Measurements from ENCODE around the gene NKRF.

Gene NKRF

DNA sequence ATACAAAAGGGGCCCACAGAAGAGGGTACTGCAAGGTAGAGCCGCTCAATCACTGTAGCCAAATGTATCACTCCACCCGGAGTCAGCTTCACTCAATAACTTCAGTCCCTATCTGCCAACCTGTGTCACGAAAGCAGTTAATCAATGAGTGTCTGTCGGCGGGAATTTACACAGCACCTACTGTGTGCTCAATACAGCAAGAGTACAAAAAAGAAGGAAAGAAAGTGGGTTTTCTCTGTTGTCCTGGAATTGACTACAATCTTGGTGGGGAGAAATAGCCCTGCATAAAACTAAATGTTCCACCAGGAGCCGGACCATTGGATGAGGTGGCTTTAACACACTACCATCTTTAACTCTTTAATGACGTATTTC, 780 bp upstream of the NKRF start:
- TF ChIP-seq, protein P1, sequence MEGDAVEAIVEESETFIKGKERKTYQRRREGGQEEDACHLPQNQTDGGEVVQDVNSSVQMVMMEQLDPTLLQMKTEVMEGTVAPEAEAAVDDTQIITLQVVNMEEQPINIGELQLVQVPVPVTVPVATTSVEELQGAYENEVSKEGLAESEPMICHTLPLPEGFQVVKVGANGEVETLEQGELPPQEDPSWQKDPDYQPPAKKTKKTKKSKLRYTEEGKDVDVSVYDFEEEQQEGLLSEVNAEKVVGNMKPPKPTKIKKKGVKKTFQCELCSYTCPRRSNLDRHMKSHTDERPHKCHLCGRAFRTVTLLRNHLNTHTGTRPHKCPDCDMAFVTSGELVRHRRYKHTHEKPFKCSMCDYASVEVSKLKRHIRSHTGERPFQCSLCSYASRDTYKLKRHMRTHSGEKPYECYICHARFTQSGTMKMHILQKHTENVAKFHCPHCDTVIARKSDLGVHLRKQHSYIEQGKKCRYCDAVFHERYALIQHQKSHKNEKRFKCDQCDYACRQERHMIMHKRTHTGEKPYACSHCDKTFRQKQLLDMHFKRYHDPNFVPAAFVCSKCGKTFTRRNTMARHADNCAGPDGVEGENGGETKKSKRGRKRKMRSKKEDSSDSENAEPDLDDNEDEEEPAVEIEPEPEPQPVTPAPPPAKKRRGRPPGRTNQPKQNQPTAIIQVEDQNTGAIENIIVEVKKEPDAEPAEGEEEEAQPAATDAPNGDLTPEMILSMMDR (IDR thresholded peaks at IDR 0.05): no peak
- no peak for TF ChIP-seq ZFX (IDR thresholded peaks at IDR 0.05; ENCODE audit: borderline replicate concordance)
- H3K27ac ChIP-seq: peak overlapping the region; percentile 56

DNA sequence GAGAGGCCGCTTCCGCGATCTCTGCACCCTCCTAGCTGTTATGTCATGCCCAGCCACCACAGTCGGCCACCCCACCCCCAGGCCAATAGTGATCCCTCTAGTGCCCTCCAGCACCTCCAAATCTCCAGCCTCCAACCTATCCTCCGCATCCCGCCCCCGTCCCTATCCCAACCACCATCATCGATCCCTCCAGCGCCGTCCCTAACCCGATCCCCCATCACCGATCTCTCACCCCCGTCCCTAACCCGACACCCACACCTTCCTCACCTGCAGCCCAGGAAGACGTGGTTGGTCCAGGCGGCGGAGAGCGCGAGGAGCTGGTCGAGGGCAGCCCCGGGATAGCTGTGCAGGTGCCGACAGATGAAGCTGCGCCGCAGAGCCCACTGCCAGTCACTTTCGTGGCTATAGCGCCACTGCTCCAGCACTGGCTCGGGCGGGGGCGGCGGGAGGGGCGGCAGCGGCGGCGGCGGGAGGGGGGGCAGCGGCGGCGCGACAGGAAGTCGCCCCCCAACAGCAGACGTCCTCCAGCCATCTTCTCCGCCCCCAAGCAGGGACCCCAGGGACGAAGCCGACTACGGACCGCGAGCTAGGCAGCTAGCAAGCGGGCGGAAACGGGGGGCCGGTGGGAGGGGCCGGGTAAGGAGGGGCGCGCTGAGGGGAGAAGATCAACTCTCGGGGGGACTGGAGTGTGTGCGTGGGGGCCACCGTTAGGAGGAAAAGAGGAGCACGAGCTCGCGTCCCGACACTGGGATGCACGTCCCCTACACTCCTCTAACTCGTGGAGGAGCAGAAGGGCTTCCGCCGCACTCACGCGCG, 552 bp downstream of the NKRF start:
- no peak for TF ChIP-seq ZFX (IDR thresholded peaks at IDR 0.05; ENCODE audit: borderline replicate concordance)
- TF ChIP-seq, protein P1 (IDR thresholded peaks at IDR 0.05): 0 out of 2 replicates have a peak, but pooled peaks have one; percentile 6

DNA sequence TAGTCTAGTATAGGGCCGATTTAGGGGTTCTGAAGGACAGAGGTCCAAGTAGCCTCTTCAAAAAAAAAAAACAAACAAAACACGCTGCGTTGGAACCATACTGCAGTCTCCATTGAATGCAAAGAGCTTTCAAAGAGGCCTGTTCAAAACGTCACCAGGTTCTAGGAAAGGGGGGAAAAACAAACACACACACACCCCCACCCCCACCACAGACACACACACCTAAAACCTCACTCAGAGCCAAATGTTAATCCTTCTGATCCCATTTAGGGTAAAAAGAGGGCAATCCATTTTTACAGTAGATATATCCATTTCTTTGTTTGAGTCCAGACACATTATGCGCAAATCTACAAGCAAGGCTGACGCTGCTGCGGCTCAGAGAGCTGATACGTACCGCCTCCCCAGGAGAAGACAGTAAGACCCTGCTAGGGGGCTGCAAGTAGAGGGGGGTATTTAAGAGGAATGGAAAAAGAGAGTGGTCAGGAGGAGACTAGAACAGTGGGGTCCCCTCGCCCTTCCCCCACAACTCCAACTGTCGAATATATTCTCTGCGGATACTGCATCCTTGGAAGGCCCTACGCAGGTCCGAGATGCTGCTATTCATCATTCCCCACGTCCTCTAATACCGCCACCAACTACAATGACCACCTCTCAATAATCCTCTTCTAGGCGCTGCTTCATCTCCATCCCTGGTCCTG, 1.3 kb downstream of the NKRF start:
- TF ChIP-seq, protein P1 (IDR thresholded peaks at IDR 0.05): no peak
- no peak for TF ChIP-seq ZFX (IDR thresholded peaks at IDR 0.05; ENCODE audit: borderline replicate concordance)
- no peak overlapping the region for H3K27ac ChIP-seq

More for the DNA sequence above, 552 bp downstream of the NKRF start:
- peak overlapping the region; percentile 56 for H3K27ac ChIP-seq

DNA sequence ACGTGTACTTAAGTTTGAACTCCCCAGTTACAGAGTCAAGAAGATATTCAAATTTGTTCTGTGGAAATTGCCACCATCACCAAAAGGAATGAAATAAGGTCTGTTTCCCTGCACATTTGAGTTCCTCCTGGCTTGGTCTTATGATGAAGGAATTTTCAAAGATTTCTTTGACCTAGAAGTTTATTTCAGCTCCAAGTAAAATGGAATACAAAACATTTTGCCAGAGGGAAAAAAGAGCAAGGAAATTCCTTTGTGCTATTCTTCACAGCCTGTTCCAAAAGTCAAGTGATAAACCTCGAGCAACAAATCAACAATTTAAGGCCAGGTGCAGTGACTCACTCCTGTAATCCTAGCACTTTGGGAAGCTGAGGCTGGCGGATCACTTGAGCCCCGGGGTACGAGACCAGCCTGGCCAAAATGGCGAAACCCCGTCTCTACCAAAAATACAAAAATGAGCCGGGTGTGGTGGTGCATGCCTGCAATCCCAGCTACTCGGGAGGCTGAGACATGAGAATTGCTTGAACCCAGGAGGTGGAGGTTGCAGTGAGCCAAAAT, 3.4 kb downstream of the NKRF start:
- TF ChIP-seq, protein P1 (IDR thresholded peaks at IDR 0.05): no peak
- TF ChIP-seq ZFX (IDR thresholded peaks at IDR 0.05; ENCODE audit: borderline replicate concordance): no peak
- no peak overlapping the region for H3K27ac ChIP-seq

DNA sequence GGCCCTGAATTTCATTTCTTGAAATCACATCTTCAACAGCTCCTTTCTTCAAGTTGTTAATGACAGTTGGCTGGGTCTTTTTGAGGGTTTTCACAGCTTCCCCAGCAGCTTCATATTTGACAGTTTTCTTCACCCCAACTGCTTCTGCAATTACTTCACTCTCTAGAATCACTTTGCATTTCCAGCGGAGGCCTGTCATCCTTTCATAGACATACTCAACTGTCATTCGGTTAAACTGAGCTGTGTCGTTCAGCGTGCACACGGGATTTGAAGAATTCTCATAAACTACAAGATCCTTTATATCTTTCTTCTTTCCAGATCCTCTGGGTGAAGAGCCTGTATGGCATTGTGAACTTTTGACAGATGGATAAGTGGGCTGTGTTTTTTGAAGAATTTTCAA, 16.4 kb downstream of the NKRF start:
- no peak overlapping the region for H3K27ac ChIP-seq
- no peak for TF ChIP-seq ZFX (IDR thresholded peaks at IDR 0.05; ENCODE audit: borderline replicate concordance)
- TF ChIP-seq, protein P1 (IDR thresholded peaks at IDR 0.05): no peak

DNA sequence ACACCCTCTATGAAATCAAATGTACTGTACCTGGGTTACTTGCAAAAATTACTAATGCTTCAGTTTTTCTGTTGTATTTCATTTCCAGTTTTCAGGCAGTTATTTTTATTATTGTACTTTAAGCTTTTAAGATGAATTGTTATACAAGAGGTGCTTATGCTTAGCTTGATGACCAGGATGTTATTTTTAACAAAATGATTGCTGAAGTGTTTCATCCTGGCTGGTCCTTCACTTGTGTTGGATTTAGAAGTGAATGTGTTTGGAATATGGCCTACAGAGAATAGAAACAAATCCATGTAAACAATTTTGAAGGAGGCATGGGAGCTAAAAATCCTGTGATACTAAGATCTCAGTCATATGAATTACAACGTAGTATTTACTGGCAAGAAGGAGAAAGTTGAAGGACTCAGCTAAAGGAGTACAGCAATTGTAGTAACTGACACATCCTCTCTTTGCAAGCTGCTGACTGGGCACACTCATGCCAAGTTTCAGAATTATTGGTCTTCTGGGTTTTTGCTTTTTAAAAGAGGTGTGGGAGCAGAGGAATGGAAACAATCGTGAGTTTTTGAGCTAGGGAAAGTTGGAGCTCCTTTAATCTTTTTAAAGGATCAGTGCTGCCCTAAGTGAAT, 22.7 kb downstream of the NKRF start:
- TF ChIP-seq, protein P1 (IDR thresholded peaks at IDR 0.05): no peak
- TF ChIP-seq ZFX (IDR thresholded peaks at IDR 0.05; ENCODE audit: borderline replicate concordance): no peak
- no peak overlapping the region for H3K27ac ChIP-seq
